Muscle layer of duodenum (tissue), 2 donors: ENCODE results near the gene USP47.

Experiments
- H3K27ac ChIP-seq: one replicate; pipeline ENCODE4 v1.7.0; 2013; ENCODE audit warnings: mild to moderate bottlenecking, low read length
- H3K27me3 ChIP-seq: one replicate; pipeline ENCODE4 v1.7.0; 2013; ENCODE audit warnings: low read depth, mild to moderate bottlenecking, control low read depth, low read length
- H3K36me3 ChIP-seq, 2 donors: one replicate each; pipeline ENCODE4 v1.7.0; 2013; ENCODE audit warnings: low read length in 2 of 2, control low read depth in 1 of 2, mild to moderate bottlenecking in 1 of 2; ENCODE audit not compliant: insufficient read depth in 2 of 2, control insufficient read depth in 1 of 2
- H3K4me1 ChIP-seq, 2 donors: one replicate each; pipeline ENCODE4 v1.7.0; 2013; ENCODE audit warnings: low read length in 2 of 2, mild to moderate bottlenecking in 2 of 2, control low read depth in 1 of 2, moderate library complexity in 1 of 2; ENCODE audit not compliant: insufficient read depth in 2 of 2, control insufficient read depth in 1 of 2
- H3K4me3 ChIP-seq, 2 donors: one replicate each; pipeline ENCODE4 v1.7.0; 2013; ENCODE audit warnings: low read length in 2 of 2, low read depth in 1 of 2, mild to moderate bottlenecking in 1 of 2
- H3K9me3 ChIP-seq, 2 donors: one replicate each; pipeline ENCODE4 v1.7.0; 2013; ENCODE audit warnings: low read length in 2 of 2, control low read depth in 1 of 2, mild to moderate bottlenecking in 1 of 2; ENCODE audit not compliant: control insufficient read depth in 1 of 2
- donor health status: healthy.

USP47 gene

GRCh38 chr11:11909727-11910126 is 68.0 kb downstream of the USP47 start:
- H3K36me3 ChIP-seq = peaks cover 18 to 25% of the 10 kb centered on the region in 2 donors
- no peak overlapping the region for H3K27ac ChIP-seq
- H3K4me3 ChIP-seq = no peak overlapping the region
- H3K27me3 ChIP-seq = no peaks in the 10 kb centered on the region
- H3K9me3 ChIP-seq = no peaks in the 10 kb centered on the region
- H3K4me1 ChIP-seq = no peaks in the 10 kb centered on the region

DNA sequence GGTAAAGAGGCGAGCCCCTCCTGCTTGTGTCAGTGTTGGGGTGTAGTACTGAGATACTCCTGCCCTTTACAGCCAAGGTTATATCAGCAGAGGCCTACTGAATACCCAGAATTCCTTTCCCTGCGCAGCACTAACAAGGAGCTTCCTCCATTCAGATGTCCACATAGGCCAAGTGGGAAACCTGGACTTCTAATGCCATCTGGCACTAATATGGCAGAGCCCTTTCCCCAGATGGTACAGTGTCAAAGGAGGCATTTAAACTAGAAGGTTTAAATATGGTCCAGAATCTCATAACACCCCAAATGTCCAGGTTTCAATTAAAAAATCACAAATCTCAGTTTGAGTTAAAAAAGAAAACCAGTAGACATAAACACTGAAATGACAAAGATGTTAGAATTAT is 68.8 kb downstream of the USP47 start:
- H3K9me3 ChIP-seq = no peaks in the 10 kb centered on the region
- H3K4me1 ChIP-seq = no peaks in the 10 kb centered on the region
- no peak overlapping the region for H3K4me3 ChIP-seq
- H3K36me3 ChIP-seq = peaks cover 13 to 23% of the 10 kb centered on the region in 2 donors
- no peak overlapping the region for H3K27ac ChIP-seq
- no peaks in the 10 kb centered on the region for H3K27me3 ChIP-seq

GRCh38 chr11:11913395-11913794 is 71.6 kb downstream of the USP47 start:
- Histone ChIP-seq H3K4me1 (peaks cover 0 to 5% of the 10 kb centered on the region in 2 donors), H3K4me3 (no peak overlapping the region), H3K36me3 (peaks cover 0 to 13% of the 10 kb centered on the region in 2 donors), H3K27ac (no peak overlapping the region), H3K27me3 (no peaks in the 10 kb centered on the region), H3K9me3 (no peaks in the 10 kb centered on the region)

- no peaks in the 10 kb centered on the region for H3K9me3 ChIP-seq
- no peak overlapping the region for H3K4me3 ChIP-seq
- no peaks in the 10 kb centered on the region for H3K27me3 ChIP-seq
- peaks cover 0 to 7% of the 10 kb centered on the region in 2 donors for H3K36me3 ChIP-seq
- no peak overlapping the region for H3K27ac ChIP-seq
- H3K4me1 ChIP-seq = peaks cover 0 to 5% of the 10 kb centered on the region in 2 donors
Observed at GRCh38 chr11:11915625-11916024, 73.9 kb downstream of the USP47 start.

GRCh38 chr11:11916981-11917399 is 75.2 kb downstream of the USP47 start:
- Histone ChIP-seq H3K9me3 (no peaks in the 10 kb centered on the region), H3K36me3 (no peaks in the 10 kb centered on the region), H3K4me1 (peaks cover 0 to 5% of the 10 kb centered on the region in 2 donors), H3K4me3 (no peak overlapping the region), H3K27me3 (no peaks in the 10 kb centered on the region), H3K27ac (no peak overlapping the region)

- Histone ChIP-seq H3K4me1 (no peaks in the 10 kb centered on the region), H3K36me3 (peaks cover 0 to 6% of the 10 kb centered on the region in 2 donors), H3K9me3 (no peaks in the 10 kb centered on the region), H3K27ac (no peak overlapping the region), H3K4me3 (no peak overlapping the region), H3K27me3 (no peaks in the 10 kb centered on the region)
Observed at GRCh38 chr11:11923828-11924227, 82.1 kb downstream of the USP47 start.

GRCh38 chr11:11929920-11930319 is 88.1 kb downstream of the USP47 start:
- peaks cover 21 to 26% of the 10 kb centered on the region in 2 donors for H3K36me3 ChIP-seq
- no peaks in the 10 kb centered on the region for H3K27me3 ChIP-seq
- no peak overlapping the region for H3K4me3 ChIP-seq
- no peaks in the 10 kb centered on the region for H3K4me1 ChIP-seq
- no peaks in the 10 kb centered on the region for H3K9me3 ChIP-seq
- no peak overlapping the region for H3K27ac ChIP-seq

GRCh38 chr11:11931461-11932055 is 89.8 kb downstream of the USP47 start:
- Histone ChIP-seq H3K4me3 (no peak overlapping the region), H3K36me3 (peaks cover 27 to 28% of the 10 kb centered on the region in 2 donors), H3K27ac (no peak overlapping the region)

GRCh38 chr11:11935536-11935935 is 93.8 kb downstream of the USP47 start:
- Histone ChIP-seq H3K9me3 (no peaks in the 10 kb centered on the region), H3K36me3 (peaks cover 37 to 45% of the 10 kb centered on the region in 2 donors), H3K27me3 (no peaks in the 10 kb centered on the region)

More at GRCh38 chr11:11931461-11932055, 89.8 kb downstream of the USP47 start:
- no peaks in the 10 kb centered on the region for H3K4me1 ChIP-seq
- no peaks in the 10 kb centered on the region for H3K27me3 ChIP-seq
- H3K9me3 ChIP-seq = no peaks in the 10 kb centered on the region

GRCh38 chr11:11937433-11937832 is 95.7 kb downstream of the USP47 start:
- peaks cover 43 to 48% of the 10 kb centered on the region in 2 donors for H3K36me3 ChIP-seq
- H3K4me3 ChIP-seq = no peak overlapping the region
- no peaks in the 10 kb centered on the region for H3K4me1 ChIP-seq
- H3K9me3 ChIP-seq = no peaks in the 10 kb centered on the region
- no peak overlapping the region for H3K27ac ChIP-seq
- no peaks in the 10 kb centered on the region for H3K27me3 ChIP-seq

More at GRCh38 chr11:11935536-11935935, 93.8 kb downstream of the USP47 start:
- Histone ChIP-seq H3K4me1 (no peaks in the 10 kb centered on the region), H3K4me3 (no peak overlapping the region), H3K27ac (no peak overlapping the region)

DNA sequence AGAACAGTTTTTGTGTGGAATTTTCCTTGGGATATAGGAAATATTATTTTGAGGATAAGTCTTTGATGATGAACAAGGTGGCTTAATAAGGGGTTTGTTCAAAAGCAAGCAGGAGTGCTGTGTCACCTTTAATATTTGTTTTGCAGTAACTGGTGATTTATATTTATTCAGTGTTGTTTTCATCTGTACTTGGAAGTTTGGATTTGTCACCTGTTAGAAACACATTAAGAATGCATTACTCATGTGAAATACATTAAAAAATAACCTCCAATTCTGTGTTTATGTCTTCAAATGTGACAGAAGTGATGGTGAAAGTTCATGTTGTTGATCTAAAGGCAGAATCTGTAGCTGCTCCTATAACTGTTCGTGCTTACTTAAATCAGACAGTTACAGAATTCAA is 96.2 kb downstream of the USP47 start:
- H3K4me1 ChIP-seq = no peaks in the 10 kb centered on the region
- peaks cover 46 to 50% of the 10 kb centered on the region in 2 donors for H3K36me3 ChIP-seq
- no peaks in the 10 kb centered on the region for H3K27me3 ChIP-seq
- H3K27ac ChIP-seq = no peak overlapping the region
- no peak overlapping the region for H3K4me3 ChIP-seq
- H3K9me3 ChIP-seq = no peaks in the 10 kb centered on the region

GRCh38 chr11:11940551-11940950 is 98.8 kb downstream of the USP47 start:
- Histone ChIP-seq H3K9me3 (no peaks in the 10 kb centered on the region), H3K27me3 (no peaks in the 10 kb centered on the region), H3K4me1 (no peaks in the 10 kb centered on the region), H3K27ac (no peak overlapping the region), H3K36me3 (peaks cover 37 to 57% of the 10 kb centered on the region in 2 donors), H3K4me3 (no peak overlapping the region)
